B cell (primary cell): ENCODE results near the gene ASIC3. TPM values are rescaled to one million over a fixed set of nuclear protein-coding genes. Genes with fewer than 3 reads are reported as not detected.

Experiments used
- ATAC-seq: fragments of 200-7000 bp; cut with Tn5 transposase; one replicate; pipeline ENCODE4 v1.10.0; 2021; ENCODE audit warnings: low read depth, mild to moderate bottlenecking, moderate number of reproducible peaks, moderate library complexity
- CTCF ChIA-PET: fragments of 350-600 bp; sonication (Branson Sonifier 250); formaldehyde crosslinking; loops from one replicate; lab custom pipeline; 2021; ENCODE audit warnings: antibody characterized with exemption, inconsistent platforms; lab: Charles Lee
- POLR2A ChIA-PET: fragments of 350-600 bp; sonication (Branson Sonifier 250); formaldehyde crosslinking; loops from one replicate; lab custom pipeline; 2021; ENCODE audit warnings: antibody characterized with exemption; lab: Charles Lee
- DNase-seq: peaks from one replicate; pipeline ENCODE4 v3.0.0; 2013
- H2AFZ ChIP-seq: 2 replicates; pipeline ENCODE4 v1.6.1; 2012; ENCODE audit warnings: mild to moderate bottlenecking, low read depth, low read length; ENCODE audit not compliant: insufficient read depth, poor library complexity, severe bottlenecking
- H3K27ac ChIP-seq, 2 donors: 1 replicate in 1 of 2; 2 replicates in 1 of 2; pipeline ENCODE4 v1.5.1; 2012 to 2013; ENCODE audit warnings: low read length in 2 of 2, mild to moderate bottlenecking in 2 of 2, moderate library complexity in 1 of 2
- H3K27me3 ChIP-seq, 4 experiments: fragments of 200-600 bp in 1 of 4; sonication (generic) in 1 of 4; replicated peaks in 1 of 4; 1 replicate in 2 of 4; 2 replicates in 2 of 4; pipeline versions ENCODE4 v1.6.1 to v1.7.0; 2013 to 2016; ENCODE audit warnings: low read length in 3 of 4, mild to moderate bottlenecking in 2 of 4, mixed read lengths in 1 of 4, moderate library complexity in 1 of 4; ENCODE audit not compliant: insufficient read depth in 4 of 4, control insufficient read depth in 3 of 4; ENCODE audit errors: control extremely low read depth in 1 of 4
- H3K36me3 ChIP-seq, 2 experiments: replicated peaks in 1 of 2; 1 replicate in 1 of 2; 2 replicates in 1 of 2; pipeline versions ENCODE4 v1.6.1 to v1.7.1; 2013; ENCODE audit warnings: low read length in 1 of 2; ENCODE audit not compliant: insufficient read depth in 2 of 2, control insufficient read depth in 1 of 2; ENCODE audit errors: control extremely low read depth in 1 of 2, extremely low read depth in 1 of 2
- H3K4me1 ChIP-seq, 2 donors: fragments of 200-600 bp in 1 of 2; sonication (generic) in 1 of 2; 1 replicate in 1 of 2; 2 replicates in 1 of 2; pipeline versions ENCODE4 v1.5.1 to v1.6.1; 2013 to 2017; ENCODE audit warnings: low read length in 2 of 2; ENCODE audit not compliant: control insufficient read depth in 2 of 2, insufficient read depth in 2 of 2
- H3K4me2 ChIP-seq: replicated peaks from 2 replicates; pipeline ENCODE3; 2012; ENCODE audit warnings: mild to moderate bottlenecking, low read depth, low read length; ENCODE audit not compliant: poor library complexity, severe bottlenecking
- H3K4me3 ChIP-seq, 5 experiments: fragments of 200-600 bp in 1 of 5; sonication (generic) in 1 of 5; 1 replicate in 3 of 5; 2 replicates in 2 of 5; pipeline versions ENCODE4 v1.5.1 to v1.7.0; 2011 to 2016; ENCODE audit warnings: low read length in 4 of 5, mild to moderate bottlenecking in 4 of 5, low read depth in 2 of 5, control low read depth in 1 of 5, moderate library complexity in 1 of 5; ENCODE audit not compliant: insufficient read depth in 1 of 5; ENCODE audit errors: control extremely low read depth in 1 of 5, extremely low read depth in 1 of 5
- H3K79me2 ChIP-seq: fragments of 200-600 bp; sonication (generic); one replicate; pipeline ENCODE4 v1.6.0; 2016; ENCODE audit warnings: low read length; ENCODE audit not compliant: control insufficient read depth, insufficient read depth
- H3K9ac ChIP-seq: fragments of 200-600 bp; sonication (generic); 2 replicates; pipeline ENCODE4 v1.6.1; 2017; ENCODE audit warnings: mild to moderate bottlenecking, low read length, moderate library complexity
- H3K9me3 ChIP-seq, 3 donors: one replicate each; pipeline versions ENCODE4 v1.6.1 to v1.7.1; 2013; ENCODE audit warnings: low read length in 2 of 3; ENCODE audit not compliant: control insufficient read depth in 2 of 3, insufficient read depth in 1 of 3; ENCODE audit errors: control extremely low read depth in 1 of 3
- H4K20me1 ChIP-seq: 2 replicates; pipeline ENCODE4 v1.6.0; 2012; ENCODE audit warnings: mild to moderate bottlenecking, low read length; ENCODE audit not compliant: insufficient read depth, control insufficient read depth, poor library complexity, severe bottlenecking
- H3K27ac Mint-ChIP-seq: one replicate; pipeline ENCODE4 v1.8.0; 2021; ENCODE audit warnings: mixed read lengths
- H3K27me3 Mint-ChIP-seq: one replicate; pipeline ENCODE4 v1.8.0; 2021; ENCODE audit warnings: mixed read lengths
- H3K4me1 Mint-ChIP-seq: one replicate; pipeline ENCODE4 v1.8.0; 2021; ENCODE audit warnings: mixed read lengths
- H3K4me3 Mint-ChIP-seq: one replicate; pipeline ENCODE4 v1.8.0; 2021; ENCODE audit warnings: mixed read lengths
- H3K9me3 Mint-ChIP-seq: one replicate; pipeline ENCODE4 v1.8.0; 2022; ENCODE audit warnings: mixed read lengths; ENCODE audit not compliant: insufficient read depth
- CTCF ChIP-seq: fragments of 200-600 bp; IDR thresholded peaks from one replicate; pipeline ENCODE4 v1.8.0; 2022; ENCODE audit warnings: antibody characterized with exemption, mild to moderate bottlenecking
- EZH2 ChIP-seq: IDR thresholded peaks from 2 replicates; pipeline ENCODE4 v1.6.1; 2012; ENCODE audit warnings: borderline replicate concordance, low read depth, mild to moderate bottlenecking, moderate library complexity, low read length; ENCODE audit not compliant: insufficient read depth, poor library complexity, severe bottlenecking
- WGBS: methylation state at CpG from one replicate; pipeline ENCODE4 v1.1.5; 2013; ENCODE audit warnings: missing lambda C conversion rate; ENCODE audit not compliant: insufficient coverage; 5-methylcytosine and 5-hydroxymethylcytosine counted together
- intact Hi-C: fragments of 100-400 bp; cut with micrococcal nuclease; formaldehyde crosslinking; loops from one replicate; pipeline ENCODE4 v1.10.0; 2022
- polyA plus RNA-seq: library from polyadenylated mRNA; depleted of rRNA; stranded (reverse); fragments of >200 nt; gene quantifications from 2 replicates; pipeline ENCODE4 v1.2.3, GENCODE V29; 2012
- total RNA-seq, 2 donors: library from RNA; stranded (reverse); fragments of 120-200 nt in 1 of 2; gene quantifications; 1 replicate in 1 of 2; 2 replicates in 1 of 2; pipeline versions ENCODE4 v1.2.3 to v1.2.4, GENCODE V29; 2013 to 2022

Gene ASIC3
- total and polyA plus RNA-seq, 2 donors (not counting 1 experiment from before 2014, with no cell fraction given): 4.8 to 5.0 TPM

GRCh38 chr7:151086802-151087244 is 38.5 kb downstream of the ASIC3 start:
- Histone ChIP-seq H4K20me1 (peaks cover 8% of the 10 kb centered on the region), H3K4me3 (peak overlapping the region in 4 of 5 experiments; percentile 43 to 75 (median 68)), H3K9me3 (peaks cover 0 to 4% (median 0%) of the 10 kb centered on the region in 3 donors), H3K4me2 (peak overlapping the region; percentile 100), H3K36me3 (no peaks in the 10 kb centered on the region), H3K4me1 (peaks cover 52 to 53% of the 10 kb centered on the region in 2 donors), H3K27me3 (peaks cover 0 to 57% (median 17%) of the 10 kb centered on the region in 4 experiments), H3K79me2 (peaks cover 15% of the 10 kb centered on the region), H3K9ac (peak overlapping the region; percentile 83), H3K27ac (peak overlapping the region in 1 of 2 donors; percentile 33), H2AFZ (peak overlapping the region; percentile 84)
- under 1% methylated on average over 55 of the region's 56 CpGs for WGBS
- peaks cover 23% of the 10 kb centered on the region for H3K27me3 Mint-ChIP-seq
- ATAC-seq (no peak), DNase-seq (peak; percentile 62)
- ChIA-PET POLR2A (no interaction called here), CTCF (no interaction called here)
- H3K4me3 Mint-ChIP-seq: peak overlapping the region; percentile 91
- H3K9me3 Mint-ChIP-seq: no peaks in the 10 kb centered on the region
- peaks cover 45% of the 10 kb centered on the region for H3K4me1 Mint-ChIP-seq
- intact Hi-C loops: loop anchor here (1.0 to 10.0 kb wide), 4 partner anchors 24 to 848 kb away; no protein-coding TSS in a partner anchor
- no peak for TF ChIP-seq CTCF
- TF ChIP-seq EZH2: no peak
- peak overlapping the region; percentile 72 for H3K27ac Mint-ChIP-seq
